Measurements from ENCODE around the gene HBA1. TPM values are rescaled to one million over a fixed set of nuclear protein-coding genes. Genes with fewer than 3 reads are reported as not detected.

Gene HBA1
- total and polyA plus RNA-seq, 9 of the 15 experiments (the other 6 are each of a cell fraction or from before 2014, with no cell fraction given) = 128 to 2,388 (median 380) TPM

- no peak for TF ChIP-seq TSC22D4 (tag; IDR thresholded peaks at IDR 0.05)
- no peak for TF ChIP-seq ZNF584 (CRISPR knock-in tag; IDR thresholded peaks at IDR 0.05; ENCODE audit: low read depth)
- TF ChIP-seq USF2 (CRISPR knock-in tag; IDR thresholded peaks at IDR 0.05) = no peak
- no peak for TF ChIP-seq ZNF445 (CRISPR knock-in tag; IDR thresholded peaks at IDR 0.05; ENCODE audit: low read depth)
- no peak for TF ChIP-seq ZBTB9 (CRISPR knock-in tag; IDR thresholded peaks at IDR 0.05)
- peak; percentile 56; the same call in 1 of the 2 replicates for TF ChIP-seq MXI1 (IDR thresholded peaks at IDR 0.05; ENCODE audit: low read depth, low read length)
- TF ChIP-seq ARID3B (CRISPR knock-in tag; IDR thresholded peaks at IDR 0.05; ENCODE audit: borderline replicate concordance) = no peak
- TF ChIP-seq BRCA1 (IDR thresholded peaks at IDR 0.05) = no peak
- TF ChIP-seq BRCA1 (CRISPR knock-in tag; IDR thresholded peaks at IDR 0.05) = no peak
- 0 out of 2 replicates have a peak, but pooled peaks have one; percentile 34 for TF ChIP-seq PTBP1 (IDR thresholded peaks at IDR 0.05; ENCODE audit: low read depth, low read length)
- no peak for TF ChIP-seq DEAF1 (CRISPR knock-in tag; IDR thresholded peaks at IDR 0.05)
- TF ChIP-seq ZNF311 (CRISPR knock-in tag; IDR thresholded peaks at IDR 0.05) = no peak
- TF ChIP-seq HMG20B (CRISPR knock-in tag; IDR thresholded peaks at IDR 0.05) = no peak
- TF ChIP-seq CHD2 (IDR thresholded peaks at IDR 0.05; ENCODE audit: low read depth, low read length) = no peak; the same call in 1 of the 2 replicates
- TF ChIP-seq MTF1 (CRISPR knock-in tag; IDR thresholded peaks at IDR 0.05; ENCODE audit: borderline replicate concordance) = no peak
- TF ChIP-seq MBD1 (CRISPR knock-in tag; IDR thresholded peaks at IDR 0.05) = no peak
- no peak for TF ChIP-seq TBP (optimal IDR thresholded peaks at IDR 0.05; ENCODE audit: low read depth, low read length)
- no peak for TF ChIP-seq U2AF1 (optimal IDR thresholded peaks at IDR 0.05; ENCODE audit: low read depth, low read length)
- TF ChIP-seq ZNF274 (IDR thresholded peaks at IDR 0.05; ENCODE audit: borderline replicate concordance, low read depth, low read length) = no peak
- TF ChIP-seq HDAC2 (IDR thresholded peaks at IDR 0.05) = 0 out of 2 replicates have a peak, but pooled peaks have one; percentile 55
- TF ChIP-seq CREB1 (IDR thresholded peaks at IDR 0.05) = peak; percentile 63; the same call in 1 of the 2 replicates
- TF ChIP-seq CREB1 (CRISPR knock-in tag; IDR thresholded peaks at IDR 0.05) = no peak
- no peak for TF ChIP-seq EZH2 (IDR thresholded peaks at IDR 0.05; ENCODE audit: borderline replicate concordance, low read depth, low read length)
- peak; percentile 74 for TF ChIP-seq CCNT2 (IDR thresholded peaks at IDR 0.05; ENCODE audit: borderline replicate concordance, extremely low read depth, insufficient read length, low read depth, low read length)
Measured at GRCh38 chr16:143047-143446, 33.4 kb upstream of the HBA1 start (continued).
